Measurements from ENCODE around the gene CYB561. TPM values are rescaled to one million over a fixed set of nuclear protein-coding genes. Genes with fewer than 3 reads are reported as not detected.

CYB561 gene
- total RNA-seq, 1 donor from 2014 or later, result 24.5 TPM

DNA sequence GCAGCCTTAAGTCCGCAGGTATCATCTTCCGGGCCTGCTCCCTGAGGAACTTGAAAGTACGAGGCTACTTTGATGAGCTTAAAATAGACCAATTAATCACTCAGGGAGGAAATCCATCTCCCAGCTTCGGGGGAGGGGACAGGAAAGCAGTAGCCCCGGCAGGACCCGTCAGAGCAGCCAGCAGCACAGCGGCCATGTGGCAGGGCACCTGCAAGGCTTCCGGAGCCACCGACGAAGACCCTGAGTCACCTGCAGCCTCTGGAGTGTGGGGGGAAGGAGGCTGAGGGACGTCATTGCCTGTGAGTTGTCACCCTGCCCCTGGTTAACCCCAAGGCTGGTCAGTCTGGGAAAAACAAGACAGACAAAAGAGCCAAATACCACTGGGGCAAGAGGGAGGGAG, 4.4 kb upstream of the CYB561 start:
- H3K4me3 ChIP-seq (ENCODE audit: low read depth, low read length), result no peak overlapping the region
- H3K36me3 ChIP-seq (ENCODE audit: control insufficient read depth, insufficient read depth, low read length), result no peaks in the 10 kb centered on the region
- peaks cover 2% of the 10 kb centered on the region for H3K27me3 ChIP-seq (ENCODE audit: control insufficient read depth, insufficient read depth, low read length)
- TF ChIP-seq, protein P1, sequence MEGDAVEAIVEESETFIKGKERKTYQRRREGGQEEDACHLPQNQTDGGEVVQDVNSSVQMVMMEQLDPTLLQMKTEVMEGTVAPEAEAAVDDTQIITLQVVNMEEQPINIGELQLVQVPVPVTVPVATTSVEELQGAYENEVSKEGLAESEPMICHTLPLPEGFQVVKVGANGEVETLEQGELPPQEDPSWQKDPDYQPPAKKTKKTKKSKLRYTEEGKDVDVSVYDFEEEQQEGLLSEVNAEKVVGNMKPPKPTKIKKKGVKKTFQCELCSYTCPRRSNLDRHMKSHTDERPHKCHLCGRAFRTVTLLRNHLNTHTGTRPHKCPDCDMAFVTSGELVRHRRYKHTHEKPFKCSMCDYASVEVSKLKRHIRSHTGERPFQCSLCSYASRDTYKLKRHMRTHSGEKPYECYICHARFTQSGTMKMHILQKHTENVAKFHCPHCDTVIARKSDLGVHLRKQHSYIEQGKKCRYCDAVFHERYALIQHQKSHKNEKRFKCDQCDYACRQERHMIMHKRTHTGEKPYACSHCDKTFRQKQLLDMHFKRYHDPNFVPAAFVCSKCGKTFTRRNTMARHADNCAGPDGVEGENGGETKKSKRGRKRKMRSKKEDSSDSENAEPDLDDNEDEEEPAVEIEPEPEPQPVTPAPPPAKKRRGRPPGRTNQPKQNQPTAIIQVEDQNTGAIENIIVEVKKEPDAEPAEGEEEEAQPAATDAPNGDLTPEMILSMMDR (IDR thresholded peaks at IDR 0.05; ENCODE audit: insufficient read depth, low read length, severe bottlenecking), result no peak
- no peak for FAIRE-seq
- DNase-seq (ENCODE audit: low read depth), result no peak

DNA sequence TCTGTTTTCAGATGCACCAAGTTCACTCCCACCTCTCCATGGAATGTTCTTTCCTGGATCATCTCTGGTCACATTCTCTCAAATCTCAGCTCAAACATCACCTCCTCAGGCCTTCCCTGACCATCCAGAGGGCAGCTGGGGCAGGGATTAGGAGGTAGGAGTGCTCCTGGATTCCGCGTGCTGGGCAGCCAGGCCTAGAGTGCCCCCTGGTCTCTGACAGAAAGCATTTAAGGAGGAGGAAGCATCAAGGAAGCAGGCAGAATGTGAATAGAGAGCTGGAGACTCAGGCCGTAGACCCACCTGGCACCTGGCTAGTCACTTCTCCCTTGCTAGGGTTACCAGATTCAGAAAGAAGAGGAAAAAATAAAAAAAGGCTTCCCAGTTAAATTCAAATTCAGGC, 2.5 kb upstream of the CYB561 start:
- DNase-seq (ENCODE audit: low read depth), result no peak
- H3K27me3 ChIP-seq (ENCODE audit: control insufficient read depth, insufficient read depth, low read length), result no peaks in the 10 kb centered on the region
- no peak for FAIRE-seq

GRCh38 chr17:63447471-63448009, 1.4 kb upstream of the CYB561 start:
- DNase-seq (ENCODE audit: low read depth) (no peak), FAIRE-seq (no peak)
- TF ChIP-seq, protein P1 (IDR thresholded peaks at IDR 0.05; ENCODE audit: insufficient read depth, low read length, severe bottlenecking), result no peak
- no peak overlapping the region for H3K4me3 ChIP-seq (ENCODE audit: low read depth, low read length)
- no peaks in the 10 kb centered on the region for H3K36me3 ChIP-seq (ENCODE audit: control insufficient read depth, insufficient read depth, low read length)
- no peaks in the 10 kb centered on the region for H3K27me3 ChIP-seq (ENCODE audit: control insufficient read depth, insufficient read depth, low read length)

More for the DNA sequence above, 2.5 kb upstream of the CYB561 start:
- TF ChIP-seq, protein P1 (IDR thresholded peaks at IDR 0.05; ENCODE audit: insufficient read depth, low read length, severe bottlenecking), result no peak
- H3K36me3 ChIP-seq (ENCODE audit: control insufficient read depth, insufficient read depth, low read length), result no peaks in the 10 kb centered on the region
- no peak overlapping the region for H3K4me3 ChIP-seq (ENCODE audit: low read depth, low read length)

GRCh38 chr17:63446753-63447470, 806 bp upstream of the CYB561 start:
- H3K27me3 ChIP-seq (ENCODE audit: control insufficient read depth, insufficient read depth, low read length), result no peaks in the 10 kb centered on the region
- peak; percentile 29 for DNase-seq (ENCODE audit: low read depth)
- TF ChIP-seq, protein P1 (IDR thresholded peaks at IDR 0.05; ENCODE audit: insufficient read depth, low read length, severe bottlenecking), result peak; percentile 45
- no peak for FAIRE-seq
- peak overlapping the region; percentile 73 for H3K4me3 ChIP-seq (ENCODE audit: low read depth, low read length)
- no peaks in the 10 kb centered on the region for H3K36me3 ChIP-seq (ENCODE audit: control insufficient read depth, insufficient read depth, low read length)

DNA sequence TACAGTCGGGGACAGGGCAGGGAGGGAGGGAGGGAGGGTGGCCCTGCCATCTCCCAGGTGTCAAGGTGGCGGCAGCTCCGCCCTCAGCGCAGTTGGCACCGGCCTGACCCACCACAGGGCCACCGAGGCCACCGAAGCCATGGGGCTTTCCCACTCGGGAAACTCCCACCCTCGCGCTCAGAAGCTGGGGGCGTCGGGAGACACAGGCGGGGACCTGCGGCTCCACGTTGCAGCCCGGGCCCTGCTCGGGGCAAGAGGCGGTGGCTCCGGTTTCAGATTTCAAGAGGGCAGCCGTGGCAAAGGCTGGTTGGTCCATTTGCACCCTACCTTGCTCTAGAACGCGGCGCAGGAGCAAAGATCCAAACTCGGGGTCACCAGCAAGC, 544 bp downstream of the CYB561 start:
- TF ChIP-seq, protein P1 (IDR thresholded peaks at IDR 0.05; ENCODE audit: insufficient read depth, low read length, severe bottlenecking), result no peak
- H3K4me3 ChIP-seq (ENCODE audit: low read depth, low read length), result peak overlapping the region; percentile 73
- no peaks in the 10 kb centered on the region for H3K27me3 ChIP-seq (ENCODE audit: control insufficient read depth, insufficient read depth, low read length)
- FAIRE-seq (no peak), DNase-seq (ENCODE audit: low read depth) (peak; percentile 24)
- peaks cover 2% of the 10 kb centered on the region for H3K36me3 ChIP-seq (ENCODE audit: control insufficient read depth, insufficient read depth, low read length)

Measured in bronchial epithelial cell (primary cell).